HK-2 (cell line): ENCODE data around the gene NUP43.
"Not testable (repeated sequence)": the region's sequence is repeated elsewhere in the genome, so short reads cannot be mapped to it uniquely, and the experiment has no call there.

ENCODE experiments used
- DNase-seq: peaks from one replicate; pipeline ENCODE4 v3.0.0-alpha.2; 2018; ENCODE audit not compliant: unreplicated experiment

The NUP43 gene

GRCh38 chr6:149746147-149746946 lies at the start of gene NUP43:
Gene NUP43 (minus strand): TSS chr6:149746529. CDS start chr6:149746495, 34 bp downstream.
- peak; percentile 94 for DNase-seq

- DNase-seq: no peak
These were observed 37.2 kb upstream of the NUP43 start for GRCh38 chr6:149783551-149783950.

GRCh38 chr6:149782337-149782736 lies 36.0 kb upstream of the NUP43 start:
- no peak for DNase-seq

GRCh38 chr6:149781715-149782114 lies 35.4 kb upstream of the NUP43 start:
- no peak for DNase-seq

GRCh38 chr6:149779644-149779963 lies 33.3 kb upstream of the NUP43 start:
- DNase-seq: no peak

- DNase-seq: no peak
These were observed 31.3 kb upstream of the NUP43 start for GRCh38 chr6:149777624-149778023.

GRCh38 chr6:149771925-149772324 lies 25.6 kb upstream of the NUP43 start:
- DNase-seq: no peak

GRCh38 chr6:149771185-149771584 lies 24.9 kb upstream of the NUP43 start:
- DNase-seq: no peak

- DNase-seq: no peak
These were observed 23.3 kb upstream of the NUP43 start for GRCh38 chr6:149769676-149770075.

- no peak for DNase-seq
These were observed 19.9 kb upstream of the NUP43 start for GRCh38 chr6:149766156-149766769.

GRCh38 chr6:149763866-149764265 lies 17.5 kb upstream of the NUP43 start:
- DNase-seq: no peak

- DNase-seq: no peak
These were observed 15.1 kb upstream of the NUP43 start for GRCh38 chr6:149761438-149761837.

- no peak for DNase-seq
These were observed 9.9 kb upstream of the NUP43 start for GRCh38 chr6:149756261-149756636.

- DNase-seq: no peak
These were observed 9.3 kb upstream of the NUP43 start for GRCh38 chr6:149755300-149756260.

- no peak for DNase-seq
These were observed 8.2 kb upstream of the NUP43 start for GRCh38 chr6:149754548-149754947.

GRCh38 chr6:149753374-149753637 lies 7.0 kb upstream of the NUP43 start:
- not testable (repeated sequence) for DNase-seq

- no peak for DNase-seq
These were observed 6.5 kb upstream of the NUP43 start for GRCh38 chr6:149752600-149753373.

GRCh38 chr6:149751920-149752319 lies 5.6 kb upstream of the NUP43 start:
- DNase-seq: not testable (repeated sequence)

GRCh38 chr6:149751239-149751638 lies 4.9 kb upstream of the NUP43 start:
- DNase-seq: no peak

- DNase-seq: peak; percentile 76
These were observed 3.8 kb upstream of the NUP43 start for GRCh38 chr6:149750136-149750609.

GRCh38 chr6:149749594-149750135 lies 3.3 kb upstream of the NUP43 start, which contains the start of gene PCMT1:
Gene PCMT1 (plus strand): TSS chr6:149749741. CDS start chr6:149749902, 161 bp downstream.
- peak; percentile 90 for DNase-seq
